CD4-positive, CD25-positive, alpha-beta regulatory T cell (primary cell): ENCODE data around the gene TENM4. TPM values are rescaled to one million over a fixed set of nuclear protein-coding genes. Genes with fewer than 3 reads are reported as not detected.

Experiments used
- ATAC-seq, 2 donors: fragments of 150-1000 bp; cut with Tn5 transposase; one replicate each; pipeline ENCODE4 v1.10.0; 2021; ENCODE audit warnings: low read depth in 2 of 2, moderate number of reproducible peaks in 2 of 2, moderate library complexity in 1 of 2
- DNase-seq, 3 donors: peaks; one replicate each; pipeline versions ENCODE4 v3.0.0 to v3.0.0-alpha.2; 2012 to 2022; ENCODE audit warnings: mixed read lengths in 1 of 3
- H3K27ac ChIP-seq: one replicate; pipeline ENCODE4 v1.7.0; 2013; ENCODE audit warnings: mild to moderate bottlenecking, low read length; ENCODE audit not compliant: insufficient read depth, poor library complexity, severe bottlenecking
- H3K27me3 ChIP-seq: one replicate; pipeline ENCODE4 v1.7.0; 2013; ENCODE audit warnings: low read length; ENCODE audit not compliant: control insufficient read depth, insufficient read depth
- H3K36me3 ChIP-seq: one replicate; pipeline ENCODE4 v1.7.0; 2013; ENCODE audit warnings: mild to moderate bottlenecking, low read length, moderate library complexity; ENCODE audit not compliant: control insufficient read depth, insufficient read depth
- H3K4me1 ChIP-seq: 2 replicates; pipeline ENCODE4 v1.7.0; 2013; ENCODE audit warnings: mild to moderate bottlenecking, low read length; ENCODE audit not compliant: insufficient read depth, control insufficient read depth, poor library complexity, severe bottlenecking
- H3K4me3 ChIP-seq: one replicate; pipeline ENCODE4 v1.7.0; 2013; ENCODE audit warnings: low read depth, mild to moderate bottlenecking, low read length, moderate library complexity
- H3K9me3 ChIP-seq, 2 experiments: 1 replicate in 1 of 2; 2 replicates in 1 of 2; pipeline ENCODE4 v1.7.0; 2013; ENCODE audit warnings: low read length in 2 of 2, mild to moderate bottlenecking in 1 of 2, moderate library complexity in 1 of 2; ENCODE audit not compliant: control insufficient read depth in 2 of 2
- H3K27ac Mint-ChIP-seq, 3 donors: one replicate each; pipeline ENCODE4 v1.8.0; 2020 to 2022; ENCODE audit warnings: mild to moderate bottlenecking in 3 of 3, mixed read lengths in 3 of 3, moderate library complexity in 2 of 3
- H3K27me3 Mint-ChIP-seq: one replicate; pipeline ENCODE4 v1.8.0; 2022; ENCODE audit warnings: mild to moderate bottlenecking, mixed read lengths
- H3K36me3 Mint-ChIP-seq: one replicate; pipeline ENCODE4 v1.8.0; 2020; ENCODE audit warnings: mixed read lengths
- H3K4me1 Mint-ChIP-seq, 4 donors: one replicate each; pipeline ENCODE4 v1.8.0; 2020 to 2022; ENCODE audit warnings: mixed read lengths in 4 of 4, mild to moderate bottlenecking in 1 of 4
- H3K4me3 Mint-ChIP-seq, 4 donors: one replicate each; pipeline ENCODE4 v1.8.0; 2020 to 2022; ENCODE audit warnings: mild to moderate bottlenecking in 4 of 4, mixed read lengths in 4 of 4, moderate library complexity in 3 of 4
- H3K9me3 Mint-ChIP-seq, 7 donors: one replicate each; pipeline ENCODE4 v1.8.0; 2020 to 2022; ENCODE audit warnings: mixed read lengths in 7 of 7, mild to moderate bottlenecking in 3 of 7, moderate library complexity in 2 of 7
- polyA plus RNA-seq, 4 donors: library from polyadenylated mRNA; unstranded; fragments of 300-500 nt; fragmentation: Illumina TruSeq; gene quantifications; one replicate each; pipeline ENCODE4 v1.2.3, GENCODE V29; 2021
- total RNA-seq: library from RNA; stranded (reverse); gene quantifications from one replicate; pipeline ENCODE4 v1.2.3, GENCODE V29; 2022

Gene TENM4
- total and polyA plus RNA-seq, 5 donors from 2014 or later, result 0.02 TPM; not detected in 4

- ATAC-seq (no peak), DNase-seq (no peak)
- peaks cover 6% of the 10 kb centered on the region for H3K27me3 Mint-ChIP-seq
- Histone ChIP-seq H3K36me3 (no peaks in the 10 kb centered on the region), H3K4me1 (no peaks in the 10 kb centered on the region), H3K4me3 (no peak overlapping the region), H3K9me3 (no peaks in the 10 kb centered on the region), H3K27me3 (no peaks in the 10 kb centered on the region), H3K27ac (no peak overlapping the region)
- no peaks in the 10 kb centered on the region for H3K4me1 Mint-ChIP-seq
- H3K36me3 Mint-ChIP-seq, result no peaks in the 10 kb centered on the region
- no peak overlapping the region for H3K27ac Mint-ChIP-seq
- peaks cover 0 to 3% (median 0%) of the 10 kb centered on the region in 7 donors for H3K9me3 Mint-ChIP-seq
- H3K4me3 Mint-ChIP-seq, result no peak overlapping the region
These were observed 718.0 kb downstream of the TENM4 start for GRCh38 chr11:78722786-78723185.

GRCh38 chr11:78720281-78720989 is 720.4 kb downstream of the TENM4 start:
- H3K27me3 Mint-ChIP-seq, result peaks cover 9% of the 10 kb centered on the region
- H3K36me3 Mint-ChIP-seq, result no peaks in the 10 kb centered on the region
- Histone ChIP-seq H3K27me3 (no peaks in the 10 kb centered on the region), H3K36me3 (no peaks in the 10 kb centered on the region), H3K27ac (no peak overlapping the region), H3K4me1 (no peaks in the 10 kb centered on the region), H3K4me3 (no peak overlapping the region), H3K9me3 (no peaks in the 10 kb centered on the region)
- no peaks in the 10 kb centered on the region for H3K4me1 Mint-ChIP-seq
- no peak overlapping the region for H3K27ac Mint-ChIP-seq
- ATAC-seq, result no peak
- peaks cover 0 to 1% (median 0%) of the 10 kb centered on the region in 7 donors for H3K9me3 Mint-ChIP-seq
- H3K4me3 Mint-ChIP-seq, result no peak overlapping the region
- no peak for DNase-seq

- no peak for ATAC-seq
- H3K4me1 Mint-ChIP-seq, result no peaks in the 10 kb centered on the region
These were observed 723.8 kb downstream of the TENM4 start for GRCh38 chr11:78717041-78717440.

GRCh38 chr11:78715639-78716311 is 725.1 kb downstream of the TENM4 start:
- peak in 2 of 3 donors; percentile 1 to 36 for DNase-seq
- Histone ChIP-seq H3K9me3 (no peaks in the 10 kb centered on the region), H3K4me1 (no peaks in the 10 kb centered on the region), H3K27me3 (no peaks in the 10 kb centered on the region), H3K27ac (no peak overlapping the region), H3K36me3 (no peaks in the 10 kb centered on the region), H3K4me3 (no peak overlapping the region)
- H3K4me1 Mint-ChIP-seq, result no peaks in the 10 kb centered on the region
- peaks cover 9% of the 10 kb centered on the region for H3K27me3 Mint-ChIP-seq
- ATAC-seq, result no peak
- H3K4me3 Mint-ChIP-seq, result no peak overlapping the region
- no peaks in the 10 kb centered on the region for H3K36me3 Mint-ChIP-seq
- H3K9me3 Mint-ChIP-seq, result peaks cover 0 to 2% (median 0%) of the 10 kb centered on the region in 7 donors
- no peak overlapping the region for H3K27ac Mint-ChIP-seq

More at GRCh38 chr11:78717041-78717440, 723.8 kb downstream of the TENM4 start:
- Histone ChIP-seq H3K36me3 (no peaks in the 10 kb centered on the region), H3K27ac (no peak overlapping the region), H3K4me3 (no peak overlapping the region), H3K4me1 (no peaks in the 10 kb centered on the region), H3K9me3 (no peaks in the 10 kb centered on the region), H3K27me3 (no peaks in the 10 kb centered on the region)
- Mint-ChIP-seq H3K4me3 (no peak overlapping the region), H3K36me3 (no peaks in the 10 kb centered on the region), H3K27ac (no peak overlapping the region), H3K9me3 (peaks cover 0 to 2% (median 0%) of the 10 kb centered on the region in 7 donors), H3K27me3 (peaks cover 6% of the 10 kb centered on the region)
- no peak for DNase-seq

GRCh38 chr11:78714539-78714938 is 726.3 kb downstream of the TENM4 start:
- Histone ChIP-seq H3K4me3 (no peak overlapping the region), H3K9me3 (no peaks in the 10 kb centered on the region), H3K27me3 (no peaks in the 10 kb centered on the region), H3K4me1 (no peaks in the 10 kb centered on the region), H3K27ac (no peak overlapping the region), H3K36me3 (no peaks in the 10 kb centered on the region)
- H3K27ac Mint-ChIP-seq, result no peak overlapping the region
- peaks cover 10% of the 10 kb centered on the region for H3K27me3 Mint-ChIP-seq
- ATAC-seq (no peak), DNase-seq (no peak)
- H3K4me3 Mint-ChIP-seq, result no peak overlapping the region
- no peaks in the 10 kb centered on the region for H3K36me3 Mint-ChIP-seq
- no peaks in the 10 kb centered on the region for H3K4me1 Mint-ChIP-seq
- peaks cover 0 to 2% (median 0%) of the 10 kb centered on the region in 7 donors for H3K9me3 Mint-ChIP-seq

- Mint-ChIP-seq H3K9me3 (peaks cover 0 to 2% (median 0%) of the 10 kb centered on the region in 7 donors), H3K27ac (no peak overlapping the region), H3K36me3 (no peaks in the 10 kb centered on the region), H3K27me3 (peaks cover 9% of the 10 kb centered on the region), H3K4me1 (no peaks in the 10 kb centered on the region), H3K4me3 (no peak overlapping the region)
- no peaks in the 10 kb centered on the region for H3K36me3 ChIP-seq
- H3K4me1 ChIP-seq, result no peaks in the 10 kb centered on the region
- H3K27me3 ChIP-seq, result no peaks in the 10 kb centered on the region
- no peak overlapping the region for H3K27ac ChIP-seq
- ATAC-seq (no peak), DNase-seq (no peak)
- no peak overlapping the region for H3K4me3 ChIP-seq
- H3K9me3 ChIP-seq, result no peaks in the 10 kb centered on the region
These were observed 729.1 kb downstream of the TENM4 start for GRCh38 chr11:78711735-78712134.

- ATAC-seq (no peak), DNase-seq (no peak)
- no peak overlapping the region for H3K27ac ChIP-seq
- peaks cover 0 to 2% (median 0%) of the 10 kb centered on the region in 7 donors for H3K9me3 Mint-ChIP-seq
- H3K27me3 ChIP-seq, result no peaks in the 10 kb centered on the region
- H3K27ac Mint-ChIP-seq, result peak overlapping the region in 1 of 3 donors; percentile 3
- no peak overlapping the region for H3K4me3 Mint-ChIP-seq
- H3K4me1 ChIP-seq, result no peaks in the 10 kb centered on the region
- no peaks in the 10 kb centered on the region for H3K4me1 Mint-ChIP-seq
- no peak overlapping the region for H3K4me3 ChIP-seq
- H3K27me3 Mint-ChIP-seq, result peaks cover 9% of the 10 kb centered on the region
- H3K36me3 ChIP-seq, result no peaks in the 10 kb centered on the region
- no peaks in the 10 kb centered on the region for H3K9me3 ChIP-seq
- no peaks in the 10 kb centered on the region for H3K36me3 Mint-ChIP-seq
These were observed 730.4 kb downstream of the TENM4 start for GRCh38 chr11:78710417-78710816.

GRCh38 chr11:78708388-78708787 is 732.4 kb downstream of the TENM4 start:
- DNase-seq, result no peak
- Mint-ChIP-seq H3K4me1 (no peaks in the 10 kb centered on the region), H3K4me3 (no peak overlapping the region), H3K27me3 (peaks cover 9% of the 10 kb centered on the region), H3K9me3 (no peaks in the 10 kb centered on the region), H3K36me3 (no peaks in the 10 kb centered on the region), H3K27ac (no peak overlapping the region)
- H3K4me3 ChIP-seq, result no peak overlapping the region
- H3K27me3 ChIP-seq, result no peaks in the 10 kb centered on the region
- no peaks in the 10 kb centered on the region for H3K36me3 ChIP-seq
- H3K9me3 ChIP-seq, result no peaks in the 10 kb centered on the region
- no peaks in the 10 kb centered on the region for H3K4me1 ChIP-seq
- ATAC-seq, result no peak
- no peak overlapping the region for H3K27ac ChIP-seq
